ENCODE data around the gene ABL1.

ABL1 gene

DNA sequence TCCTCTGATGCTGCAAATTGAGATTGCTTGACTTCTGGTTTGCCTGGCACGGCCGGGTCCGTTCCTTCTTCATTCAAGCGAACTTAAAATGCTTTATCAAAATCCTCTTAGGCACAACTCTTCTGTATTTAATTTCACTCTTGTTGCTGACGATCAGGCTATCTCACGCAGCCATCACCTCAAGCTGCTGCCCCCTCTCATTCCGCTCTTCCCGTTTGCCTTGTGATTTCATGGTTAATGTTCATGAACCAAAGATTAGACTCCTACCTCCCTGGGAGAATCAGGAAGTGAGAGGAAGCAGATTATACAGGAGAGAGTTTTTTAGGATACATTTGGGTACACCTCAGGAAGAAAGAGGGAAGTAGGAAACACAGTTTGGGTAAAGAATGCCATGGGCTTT is 38.9 kb downstream of the ABL1 start:
- DNase-seq, result no peak

DNA sequence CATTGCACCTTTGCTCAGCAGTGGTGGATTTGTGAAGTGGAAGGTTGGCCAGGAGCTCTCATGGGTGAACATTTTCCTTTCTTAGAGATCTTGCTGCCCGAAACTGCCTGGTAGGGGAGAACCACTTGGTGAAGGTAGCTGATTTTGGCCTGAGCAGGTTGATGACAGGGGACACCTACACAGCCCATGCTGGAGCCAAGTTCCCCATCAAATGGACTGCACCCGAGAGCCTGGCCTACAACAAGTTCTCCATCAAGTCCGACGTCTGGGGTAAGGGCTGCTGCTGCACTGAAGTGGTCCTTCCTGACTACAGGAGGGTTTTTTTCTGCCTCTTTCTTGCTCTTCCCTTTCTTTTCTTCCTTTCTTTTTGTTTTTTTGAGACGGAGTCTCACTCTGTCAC is 39.7 kb downstream of the ABL1 start:
- no peak for DNase-seq

DNA sequence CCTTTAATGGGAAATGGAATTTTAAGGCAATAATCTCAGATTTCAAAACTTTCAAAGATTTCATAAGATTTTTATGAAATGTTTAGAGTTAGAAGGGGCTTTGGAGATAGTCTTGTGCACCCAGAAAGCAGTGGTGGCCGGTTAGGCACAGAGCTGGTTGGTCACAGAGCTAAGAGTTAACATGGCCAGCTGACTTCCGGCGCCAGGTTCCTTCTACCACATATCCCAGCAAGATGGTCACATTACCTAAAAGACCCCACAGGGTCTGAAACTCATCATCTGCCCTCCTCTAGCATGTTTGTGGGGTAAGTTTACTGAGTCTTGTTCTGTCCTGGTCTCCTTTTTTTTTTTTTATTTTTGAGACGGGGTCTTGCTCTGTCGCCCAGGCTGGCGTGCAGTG is 42.2 kb downstream of the ABL1 start:
- no peak for DNase-seq

DNA sequence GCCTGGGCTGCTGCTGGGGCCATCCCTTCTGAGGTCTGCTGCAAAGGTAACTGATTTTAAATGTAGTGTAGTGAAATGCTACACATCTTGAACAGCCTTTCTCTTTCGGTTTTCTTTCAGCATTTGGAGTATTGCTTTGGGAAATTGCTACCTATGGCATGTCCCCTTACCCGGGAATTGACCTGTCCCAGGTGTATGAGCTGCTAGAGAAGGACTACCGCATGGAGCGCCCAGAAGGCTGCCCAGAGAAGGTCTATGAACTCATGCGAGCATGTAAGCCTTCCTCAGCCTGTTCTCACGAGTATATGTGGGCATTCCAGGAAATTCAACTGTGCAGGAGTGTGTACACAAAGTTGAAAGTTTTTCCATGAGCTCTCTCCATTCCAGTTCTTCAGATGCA is 43.2 kb downstream of the ABL1 start:
- DNase-seq, result no peak

DNA sequence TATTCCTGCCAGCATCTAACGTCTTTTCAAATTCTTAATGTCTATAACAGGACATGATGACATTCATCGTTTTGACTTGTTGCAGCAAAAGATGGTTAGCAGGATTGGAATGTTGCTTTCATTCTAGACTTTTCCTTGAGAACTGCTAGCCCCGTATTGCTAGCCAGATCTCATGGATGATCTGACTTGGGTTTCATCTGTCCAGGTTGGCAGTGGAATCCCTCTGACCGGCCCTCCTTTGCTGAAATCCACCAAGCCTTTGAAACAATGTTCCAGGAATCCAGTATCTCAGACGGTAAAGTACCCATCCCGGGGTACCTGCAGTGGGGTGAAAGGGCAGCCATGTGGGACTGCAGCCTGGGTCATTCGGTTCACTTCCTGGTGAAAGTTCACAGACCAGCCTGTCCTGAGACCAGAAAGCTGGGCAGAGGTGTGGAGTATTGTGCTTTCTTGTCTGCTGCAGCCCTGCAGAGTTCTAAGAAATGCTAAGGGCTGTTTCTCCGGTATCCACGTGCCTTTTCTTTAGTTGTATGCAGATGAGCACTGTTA is 44.9 kb downstream of the ABL1 start:
- no peak for DNase-seq

DNA sequence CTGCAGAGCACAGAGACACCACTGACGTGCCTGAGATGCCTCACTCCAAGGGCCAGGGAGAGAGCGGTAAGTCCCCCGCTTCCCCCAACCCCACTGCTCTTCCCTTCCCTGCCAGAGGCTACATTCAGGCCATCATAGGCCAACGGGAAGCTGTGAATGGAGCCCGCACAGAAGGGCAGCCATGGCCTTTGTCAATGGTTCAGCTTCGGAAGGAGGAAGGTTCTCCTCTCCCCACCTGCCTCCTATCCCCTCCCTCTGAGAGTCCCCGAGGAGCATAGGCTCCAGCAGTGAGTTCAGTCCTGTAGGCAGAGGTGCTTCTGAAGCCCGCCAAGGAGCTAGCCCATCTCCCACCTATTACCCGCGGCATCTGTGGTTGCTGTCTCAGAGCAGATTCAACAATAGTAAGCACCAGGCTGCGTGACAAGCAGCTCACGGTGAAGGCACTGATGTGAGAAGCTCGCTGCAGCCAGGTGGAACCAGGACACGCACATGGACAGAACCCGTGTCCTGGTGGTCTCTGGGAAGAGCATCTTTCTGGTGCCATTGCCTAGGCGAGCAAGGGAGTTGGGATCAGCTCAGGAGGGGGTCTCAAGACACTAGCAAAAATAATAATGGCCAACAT is 45.7 kb downstream of the ABL1 start:
- no peak for DNase-seq

DNA sequence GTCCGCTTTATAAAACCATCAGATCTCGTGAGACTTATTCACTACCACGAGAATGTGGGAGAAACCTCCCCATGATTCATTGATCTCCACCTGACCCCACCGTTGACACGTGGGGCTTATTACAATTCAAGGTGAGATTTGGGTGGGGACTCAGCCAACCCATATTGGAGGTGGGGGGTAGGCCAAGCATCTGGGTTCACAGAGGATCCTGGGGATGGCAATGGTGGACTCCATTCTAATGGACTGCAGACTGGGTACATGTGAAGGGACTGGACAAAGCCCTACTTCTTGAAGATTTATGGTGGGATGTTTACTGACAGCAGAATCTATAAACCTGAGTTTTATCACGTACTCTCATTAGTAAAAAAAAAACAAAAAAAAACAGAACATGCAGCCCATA is 46.5 kb downstream of the ABL1 start:
- DNase-seq, result no peak

DNA sequence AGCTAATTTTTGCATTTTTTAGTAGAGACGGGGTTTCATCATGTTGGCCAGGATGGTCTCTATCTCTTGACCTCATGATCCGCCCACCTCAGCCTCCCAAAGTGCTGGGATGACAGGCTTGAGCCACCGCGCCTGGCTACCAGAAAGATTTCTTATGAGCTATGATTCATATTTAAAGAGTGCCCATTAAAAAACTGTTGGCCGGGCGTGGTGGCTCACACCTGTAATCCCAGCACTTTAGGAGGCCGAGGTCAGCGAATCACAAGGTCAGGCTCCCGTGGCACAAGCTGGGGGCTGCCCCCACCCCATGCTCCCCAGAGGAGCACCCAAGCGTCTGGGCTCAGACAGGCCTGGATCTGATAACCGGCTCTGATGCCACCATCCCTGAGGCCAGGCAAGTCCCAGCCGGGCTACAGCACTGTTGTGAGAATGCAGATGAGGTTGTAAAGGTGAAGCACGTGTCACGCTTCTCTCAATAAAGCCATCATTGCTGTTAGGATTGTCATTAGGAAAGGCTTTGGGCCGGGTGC is 47.7 kb downstream of the ABL1 start:
- no peak for DNase-seq

DNA sequence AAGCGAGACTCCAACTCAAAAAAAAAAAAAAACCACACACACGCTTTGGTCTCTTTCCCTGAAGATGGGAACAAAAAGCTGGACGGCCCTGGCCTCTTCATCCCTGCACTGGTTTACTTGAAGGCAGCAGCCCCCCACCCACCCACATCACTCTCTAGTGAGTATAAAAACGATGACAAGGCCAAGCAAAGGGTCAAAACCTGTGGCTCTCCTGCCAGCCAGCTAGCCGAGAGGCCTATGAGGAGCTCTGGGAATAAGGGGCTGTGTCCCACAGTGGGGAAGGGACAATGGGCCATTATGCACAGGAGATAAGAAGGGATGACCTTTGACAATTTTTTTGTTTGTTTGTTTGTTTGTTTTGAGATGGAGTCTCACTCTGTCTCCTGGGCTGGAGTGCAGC is 48.4 kb downstream of the ABL1 start:
- no peak for DNase-seq

DNA sequence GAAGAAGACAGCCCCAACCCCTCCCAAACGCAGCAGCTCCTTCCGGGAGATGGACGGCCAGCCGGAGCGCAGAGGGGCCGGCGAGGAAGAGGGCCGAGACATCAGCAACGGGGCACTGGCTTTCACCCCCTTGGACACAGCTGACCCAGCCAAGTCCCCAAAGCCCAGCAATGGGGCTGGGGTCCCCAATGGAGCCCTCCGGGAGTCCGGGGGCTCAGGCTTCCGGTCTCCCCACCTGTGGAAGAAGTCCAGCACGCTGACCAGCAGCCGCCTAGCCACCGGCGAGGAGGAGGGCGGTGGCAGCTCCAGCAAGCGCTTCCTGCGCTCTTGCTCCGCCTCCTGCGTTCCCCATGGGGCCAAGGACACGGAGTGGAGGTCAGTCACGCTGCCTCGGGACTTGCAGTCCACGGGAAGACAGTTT is 49.1 kb downstream of the ABL1 start:
- DNase-seq, result no peak

DNA sequence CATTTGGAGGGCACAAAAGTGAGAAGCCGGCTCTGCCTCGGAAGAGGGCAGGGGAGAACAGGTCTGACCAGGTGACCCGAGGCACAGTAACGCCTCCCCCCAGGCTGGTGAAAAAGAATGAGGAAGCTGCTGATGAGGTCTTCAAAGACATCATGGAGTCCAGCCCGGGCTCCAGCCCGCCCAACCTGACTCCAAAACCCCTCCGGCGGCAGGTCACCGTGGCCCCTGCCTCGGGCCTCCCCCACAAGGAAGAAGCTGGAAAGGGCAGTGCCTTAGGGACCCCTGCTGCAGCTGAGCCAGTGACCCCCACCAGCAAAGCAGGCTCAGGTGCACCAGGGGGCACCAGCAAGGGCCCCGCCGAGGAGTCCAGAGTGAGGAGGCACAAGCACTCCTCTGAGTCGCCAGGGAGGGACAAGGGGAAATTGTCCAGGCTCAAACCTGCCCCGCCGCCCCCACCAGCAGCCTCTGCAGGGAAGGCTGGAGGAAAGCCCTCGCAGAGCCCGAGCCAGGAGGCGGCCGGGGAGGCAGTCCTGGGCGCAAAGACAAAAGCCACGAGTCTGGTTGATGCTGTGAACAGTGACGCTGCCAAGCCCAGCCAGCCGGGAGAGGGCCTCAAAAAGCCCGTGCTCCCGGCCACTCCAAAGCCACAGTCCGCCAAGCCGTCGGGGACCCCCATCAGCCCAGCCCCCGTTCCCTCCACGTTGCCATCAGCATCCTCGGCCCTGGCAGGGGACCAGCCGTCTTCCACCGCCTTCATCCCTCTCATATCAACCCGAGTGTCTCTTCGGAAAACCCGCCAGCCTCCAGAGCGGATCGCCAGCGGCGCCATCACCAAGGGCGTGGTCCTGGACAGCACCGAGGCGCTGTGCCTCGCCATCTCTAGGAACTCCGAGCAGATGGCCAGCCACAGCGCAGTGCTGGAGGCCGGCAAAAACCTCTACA is 49.8 kb downstream of the ABL1 start:
- DNase-seq, result no peak

DNA sequence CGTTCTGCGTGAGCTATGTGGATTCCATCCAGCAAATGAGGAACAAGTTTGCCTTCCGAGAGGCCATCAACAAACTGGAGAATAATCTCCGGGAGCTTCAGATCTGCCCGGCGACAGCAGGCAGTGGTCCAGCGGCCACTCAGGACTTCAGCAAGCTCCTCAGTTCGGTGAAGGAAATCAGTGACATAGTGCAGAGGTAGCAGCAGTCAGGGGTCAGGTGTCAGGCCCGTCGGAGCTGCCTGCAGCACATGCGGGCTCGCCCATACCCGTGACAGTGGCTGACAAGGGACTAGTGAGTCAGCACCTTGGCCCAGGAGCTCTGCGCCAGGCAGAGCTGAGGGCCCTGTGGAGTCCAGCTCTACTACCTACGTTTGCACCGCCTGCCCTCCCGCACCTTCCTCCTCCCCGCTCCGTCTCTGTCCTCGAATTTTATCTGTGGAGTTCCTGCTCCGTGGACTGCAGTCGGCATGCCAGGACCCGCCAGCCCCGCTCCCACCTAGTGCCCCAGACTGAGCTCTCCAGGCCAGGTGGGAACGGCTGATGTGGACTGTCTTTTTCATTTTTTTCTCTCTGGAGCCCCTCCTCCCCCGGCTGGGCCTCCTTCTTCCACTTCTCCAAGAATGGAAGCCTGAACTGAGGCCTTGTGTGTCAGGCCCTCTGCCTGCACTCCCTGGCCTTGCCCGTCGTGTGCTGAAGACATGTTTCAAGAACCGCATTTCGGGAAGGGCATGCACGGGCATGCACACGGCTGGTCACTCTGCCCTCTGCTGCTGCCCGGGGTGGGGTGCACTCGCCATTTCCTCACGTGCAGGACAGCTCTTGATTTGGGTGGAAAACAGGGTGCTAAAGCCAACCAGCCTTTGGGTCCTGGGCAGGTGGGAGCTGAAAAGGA is 50.7 kb downstream of the ABL1 start:
- DNase-seq, result no peak

DNA sequence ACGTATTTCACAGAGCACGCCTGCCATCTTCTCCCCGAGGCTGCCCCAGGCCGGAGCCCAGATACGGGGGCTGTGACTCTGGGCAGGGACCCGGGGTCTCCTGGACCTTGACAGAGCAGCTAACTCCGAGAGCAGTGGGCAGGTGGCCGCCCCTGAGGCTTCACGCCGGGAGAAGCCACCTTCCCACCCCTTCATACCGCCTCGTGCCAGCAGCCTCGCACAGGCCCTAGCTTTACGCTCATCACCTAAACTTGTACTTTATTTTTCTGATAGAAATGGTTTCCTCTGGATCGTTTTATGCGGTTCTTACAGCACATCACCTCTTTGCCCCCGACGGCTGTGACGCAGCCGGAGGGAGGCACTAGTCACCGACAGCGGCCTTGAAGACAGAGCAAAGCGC is 51.9 kb downstream of the ABL1 start:
- no peak for DNase-seq

DNA sequence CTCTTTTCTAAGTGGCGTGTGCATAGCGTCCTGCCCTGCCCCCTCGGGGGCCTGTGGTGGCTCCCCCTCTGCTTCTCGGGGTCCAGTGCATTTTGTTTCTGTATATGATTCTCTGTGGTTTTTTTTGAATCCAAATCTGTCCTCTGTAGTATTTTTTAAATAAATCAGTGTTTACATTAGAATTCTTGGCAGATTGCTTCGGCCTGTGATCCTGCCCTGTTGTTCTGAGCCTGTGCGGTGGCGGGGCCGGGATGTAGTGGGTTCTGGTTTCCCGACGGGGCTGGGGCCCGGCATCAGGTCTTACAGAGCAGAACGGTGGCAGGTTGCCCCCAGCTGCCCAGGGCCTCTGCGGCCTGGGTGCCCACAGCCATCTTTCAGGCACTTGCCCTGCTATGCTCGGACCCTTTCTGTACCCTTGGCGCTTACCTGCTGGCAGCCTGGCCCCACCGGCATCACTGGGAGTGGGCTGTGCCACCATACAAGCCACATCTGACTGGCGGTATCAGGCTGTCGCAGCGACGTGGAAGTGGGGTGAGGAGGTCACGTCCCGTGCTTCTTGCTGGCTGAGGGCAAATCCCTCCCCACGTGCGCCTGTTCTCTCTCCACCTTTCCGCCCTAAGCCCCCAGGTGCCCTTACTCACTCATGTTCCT is 52.6 kb downstream of the ABL1 start:
- DNase-seq, result no peak

DNA sequence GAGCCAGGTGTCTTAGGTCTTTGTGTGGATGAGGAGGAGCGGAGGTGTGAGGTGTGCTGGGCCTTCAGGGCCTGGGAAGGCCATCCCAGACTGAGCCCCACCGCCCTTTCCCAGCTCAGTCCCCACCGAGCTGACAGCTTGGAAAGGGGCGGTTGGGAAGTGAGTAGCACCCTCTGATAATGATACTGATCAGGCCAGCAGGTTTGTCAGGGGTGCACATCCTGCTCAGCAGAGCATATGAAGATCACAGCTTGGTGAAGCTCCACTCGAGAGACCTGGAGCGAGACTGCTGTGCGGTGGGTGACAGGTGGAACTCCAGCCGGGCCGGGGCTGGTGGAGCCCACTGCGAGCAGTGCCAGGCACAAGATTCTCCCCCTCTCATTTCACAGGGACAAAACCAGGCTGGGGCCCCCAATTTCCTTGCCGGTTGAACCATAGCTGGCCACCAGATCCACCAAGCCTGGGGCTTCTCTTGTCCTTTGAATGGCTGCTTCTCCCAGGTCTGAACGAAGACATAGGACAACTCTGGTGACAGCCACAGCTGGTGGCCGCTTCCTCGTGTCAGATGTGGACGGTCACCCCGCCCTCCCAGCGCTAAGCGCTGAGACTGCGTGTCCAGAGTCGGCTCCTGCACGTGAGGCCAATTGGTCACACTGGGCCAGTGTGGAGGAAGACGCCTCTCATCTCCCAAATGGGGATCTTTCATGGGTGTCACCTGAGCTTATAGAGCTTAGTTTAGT is 53.3 kb downstream of the ABL1 start:
- no peak for DNase-seq

DNA sequence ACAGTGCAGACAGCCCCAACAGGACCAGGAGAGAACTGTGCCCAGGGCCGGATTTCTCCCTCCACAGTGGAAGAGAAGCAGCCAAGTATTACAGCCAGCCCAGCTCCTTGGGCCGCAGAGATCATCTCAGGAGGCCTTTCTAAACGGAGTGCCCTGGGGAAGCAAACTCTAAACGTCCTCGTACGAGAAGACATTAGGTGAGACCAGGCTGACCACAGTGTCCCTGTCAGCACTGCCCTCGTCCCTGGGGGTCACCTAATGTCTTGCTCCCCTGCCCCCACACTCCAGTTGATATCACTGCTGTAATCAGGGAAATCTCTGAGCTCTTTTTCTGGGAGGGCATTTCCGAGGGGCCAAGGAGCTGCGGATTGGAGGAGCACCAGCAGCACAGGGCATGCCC is 55.1 kb downstream of the ABL1 start:
- no peak for DNase-seq

DNA sequence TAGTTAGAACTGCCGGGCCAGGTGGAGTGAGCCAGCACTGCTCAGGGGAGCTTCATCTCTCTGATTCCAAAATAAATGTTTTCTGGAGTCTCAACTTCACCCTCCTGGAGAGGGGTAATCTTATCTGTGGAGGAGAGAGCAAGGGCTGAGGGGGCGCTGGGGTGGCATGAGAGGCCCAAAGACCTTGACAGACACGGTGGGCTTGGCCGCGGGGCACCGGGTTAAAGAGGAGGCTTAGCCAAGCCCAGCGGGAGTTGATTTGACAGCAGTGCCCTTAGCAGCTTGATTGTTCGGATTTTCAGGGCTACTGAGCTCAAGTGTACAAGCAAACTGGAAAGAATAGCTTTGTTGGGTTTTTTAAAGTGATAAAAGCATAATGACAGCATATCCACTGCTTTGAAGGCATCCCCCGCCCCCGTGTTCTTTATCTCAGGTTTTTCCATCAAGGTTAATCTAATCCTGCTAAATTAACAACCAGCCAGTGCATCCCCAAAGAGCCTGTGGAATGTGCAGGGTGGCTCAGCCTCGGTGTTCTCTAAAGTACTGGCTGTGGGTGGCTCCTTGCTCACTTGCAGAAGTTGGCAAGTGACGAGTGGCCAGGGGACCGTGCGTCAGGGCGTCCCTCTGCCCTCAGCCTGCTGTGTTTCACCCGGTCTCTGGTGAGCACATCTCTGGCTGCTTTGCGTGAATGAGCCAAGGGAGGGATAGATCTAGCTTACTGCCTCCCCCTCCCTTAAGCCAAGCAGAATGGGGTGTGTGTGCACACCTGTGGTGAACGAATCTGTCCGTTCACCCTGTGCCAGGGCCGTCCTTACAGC is 56.0 kb downstream of the ABL1 start:
- DNase-seq, result no peak

DNA sequence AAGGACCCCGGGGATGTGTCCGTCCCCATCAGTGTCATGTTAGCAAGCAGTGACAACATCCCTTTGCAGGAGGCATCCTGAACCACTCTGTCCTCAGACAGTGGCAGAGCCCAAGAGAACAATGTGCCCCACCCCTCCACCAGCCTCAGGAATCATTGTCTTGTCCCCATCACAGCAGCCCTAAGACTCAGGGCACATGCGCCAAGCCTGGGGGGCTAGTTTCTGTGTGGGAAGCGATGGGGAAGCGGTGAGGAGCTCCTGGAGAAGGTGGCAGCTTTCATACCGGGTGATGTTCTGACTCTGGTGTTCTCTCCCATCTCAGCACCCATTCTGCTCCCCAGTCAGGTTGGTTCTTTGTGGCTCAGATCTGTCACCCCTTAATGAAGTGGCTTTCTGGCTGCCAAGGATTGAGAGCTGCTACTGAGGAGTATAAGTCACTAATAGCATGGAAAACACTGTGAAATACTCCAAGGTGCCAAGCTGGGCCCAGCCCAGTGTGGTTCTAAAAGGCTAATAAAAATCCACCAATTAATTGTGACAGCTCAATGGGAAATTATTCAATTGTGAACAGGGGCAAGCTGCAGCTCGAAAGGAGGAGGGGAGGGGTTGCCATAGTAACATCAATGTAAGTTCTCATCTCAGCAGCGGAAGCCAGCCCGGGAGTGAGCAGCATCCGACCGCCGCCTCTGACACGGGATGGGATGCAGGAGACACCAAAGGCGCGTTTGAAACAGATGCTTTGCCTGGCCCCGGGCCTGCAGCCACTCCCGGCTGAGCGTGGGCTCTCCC is 56.8 kb downstream of the ABL1 start:
- DNase-seq, result no peak

DNA sequence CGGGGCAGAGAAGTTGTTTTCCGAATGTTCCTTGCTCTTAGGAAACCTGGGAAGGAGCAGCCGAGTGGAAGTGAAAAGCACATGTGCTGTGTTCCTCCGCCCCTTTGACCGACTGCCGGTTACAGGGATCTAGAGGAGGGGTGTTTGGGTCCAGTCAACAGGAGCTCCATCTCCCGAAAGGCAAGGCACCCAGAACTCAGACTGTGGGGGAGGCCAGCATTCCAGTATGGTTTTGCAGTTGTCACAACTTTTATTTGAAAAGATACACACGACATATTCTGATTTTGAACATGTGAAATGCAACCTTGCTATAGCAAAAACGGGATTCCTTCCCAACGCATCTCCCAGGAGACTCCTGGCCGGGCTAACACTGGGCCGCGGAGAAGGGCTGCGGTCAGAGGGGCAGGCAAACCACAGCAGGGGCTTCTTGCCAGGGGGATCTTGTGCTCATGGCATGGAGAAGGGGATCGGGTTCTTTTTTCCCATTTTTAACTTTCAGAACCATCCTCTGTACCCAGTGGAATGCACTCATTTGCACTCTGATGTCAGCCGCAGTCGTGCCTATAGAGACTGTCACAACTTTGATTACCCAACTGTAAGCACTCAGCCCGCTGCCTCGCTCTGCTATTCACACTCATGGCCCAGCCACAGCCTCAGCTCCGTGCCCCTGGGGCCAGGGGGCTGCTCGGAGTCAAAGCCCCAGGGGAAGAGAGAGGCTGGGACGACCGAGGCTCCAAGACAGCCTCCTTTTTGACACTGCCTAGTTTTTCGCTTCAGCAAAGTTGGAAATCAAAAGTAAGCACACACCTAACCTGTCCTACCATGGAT is 57.6 kb downstream of the ABL1 start:
- no peak for DNase-seq
